Activated T-helper 17 cell treated with anti-CD3 and anti-CD28 coated beads, Interleukin-2, amount 50 U/mL, for 72 hours (primary cell): ENCODE measurements around the gene PIMREG. TPM values are rescaled to one million over a fixed set of nuclear protein-coding genes. Genes with fewer than 3 reads are reported as not detected.

ENCODE experiments used
- ATAC-seq: fragments of 150-1000 bp; cut with Tn5 transposase; replicated peaks from 2 replicates; pipeline ENCODE4 v1.10.0; 2021; ENCODE audit warnings: mild to moderate bottlenecking, moderate library complexity
- H3K27ac Mint-ChIP-seq: one replicate; pipeline ENCODE4 v1.8.0; 2022; ENCODE audit warnings: mixed read lengths
- H3K27me3 Mint-ChIP-seq: one replicate; pipeline ENCODE4 v1.8.0; 2022; ENCODE audit warnings: mixed read lengths
- H3K36me3 Mint-ChIP-seq: one replicate; pipeline ENCODE4 v1.8.0; 2022; ENCODE audit warnings: low read depth, mild to moderate bottlenecking, mixed read lengths
- H3K4me1 Mint-ChIP-seq: one replicate; pipeline ENCODE4 v1.8.0; 2022; ENCODE audit warnings: mixed read lengths
- H3K4me3 Mint-ChIP-seq: one replicate; pipeline ENCODE4 v1.8.0; 2022; ENCODE audit warnings: mild to moderate bottlenecking, mixed read lengths
- H3K9me3 Mint-ChIP-seq: one replicate; pipeline ENCODE4 v1.8.0; 2022; ENCODE audit warnings: mixed read lengths
- total RNA-seq, 2 donors: library from RNA; stranded (reverse); gene quantifications; one replicate each; pipeline ENCODE4 v1.2.3, GENCODE V29; 2022

PIMREG gene, protein sequence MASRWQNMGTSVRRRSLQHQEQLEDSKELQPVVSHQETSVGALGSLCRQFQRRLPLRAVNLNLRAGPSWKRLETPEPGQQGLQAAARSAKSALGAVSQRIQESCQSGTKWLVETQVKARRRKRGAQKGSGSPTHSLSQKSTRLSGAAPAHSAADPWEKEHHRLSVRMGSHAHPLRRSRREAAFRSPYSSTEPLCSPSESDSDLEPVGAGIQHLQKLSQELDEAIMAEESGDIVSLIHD
- total RNA-seq: 1 to 10 TPM; 5.9 to 7.4 TPM

DNA sequence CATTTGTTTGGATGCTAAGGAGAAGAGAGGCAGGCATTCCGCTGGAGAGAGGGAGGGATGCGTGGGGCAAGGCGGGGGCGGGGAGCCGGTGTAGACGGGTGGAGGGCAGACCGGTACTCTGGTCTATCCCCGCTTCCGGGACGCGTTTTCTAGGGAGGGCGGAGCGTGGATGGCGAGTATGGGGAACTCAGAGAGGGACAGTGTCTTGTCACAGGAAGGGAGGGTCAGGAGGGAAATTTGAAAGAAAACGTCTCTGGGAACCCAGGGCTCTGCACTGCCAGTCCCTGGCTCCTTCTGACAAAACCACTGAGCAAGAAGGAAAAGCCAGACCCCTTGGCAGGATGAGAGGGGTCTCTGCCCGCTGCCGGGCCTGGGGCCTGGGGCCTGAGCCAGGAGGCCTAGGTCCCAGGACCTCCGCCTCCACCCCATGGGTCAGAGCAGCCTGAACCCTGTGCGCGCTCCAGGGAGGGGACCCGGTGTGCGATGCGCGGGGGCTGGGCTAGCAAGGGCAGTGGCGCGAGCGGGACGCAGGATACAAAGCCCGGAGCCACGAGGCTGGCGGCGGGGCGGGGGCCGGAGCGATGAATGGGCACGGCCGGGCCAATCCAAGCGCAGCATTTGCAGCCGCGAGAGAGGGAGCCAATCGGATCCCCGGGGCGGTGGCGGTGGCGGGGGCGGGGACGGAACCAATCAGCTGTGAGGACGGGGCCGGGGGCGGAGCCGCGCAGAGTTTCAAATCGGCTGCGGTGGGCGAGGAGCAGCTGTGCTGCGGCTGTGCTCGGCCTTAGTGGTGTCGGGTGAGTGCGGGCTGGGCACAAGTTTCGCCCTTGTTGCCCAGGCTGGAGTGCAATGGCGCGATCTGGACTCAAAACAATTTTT is at the start of gene PIMREG:
Gene PIMREG (plus strand): TSS at position 764 of the 879 bp plus-strand sequence. CDS start 656 bp downstream, outside the sequence.
- H3K4me3 Mint-ChIP-seq: peak within 1 kb of the TSS; percentile 89
- ATAC-seq: peak; percentile 98
- no peaks in the 10 kb centered on the region for H3K36me3 Mint-ChIP-seq
- H3K27me3 Mint-ChIP-seq: peaks cover 9% of the 10 kb centered on the region
- peaks cover 14% of the 10 kb centered on the region for H3K4me1 Mint-ChIP-seq
- no peaks in the 10 kb centered on the region for H3K9me3 Mint-ChIP-seq
- peak within 1 kb of the TSS; percentile 82 for H3K27ac Mint-ChIP-seq

DNA sequence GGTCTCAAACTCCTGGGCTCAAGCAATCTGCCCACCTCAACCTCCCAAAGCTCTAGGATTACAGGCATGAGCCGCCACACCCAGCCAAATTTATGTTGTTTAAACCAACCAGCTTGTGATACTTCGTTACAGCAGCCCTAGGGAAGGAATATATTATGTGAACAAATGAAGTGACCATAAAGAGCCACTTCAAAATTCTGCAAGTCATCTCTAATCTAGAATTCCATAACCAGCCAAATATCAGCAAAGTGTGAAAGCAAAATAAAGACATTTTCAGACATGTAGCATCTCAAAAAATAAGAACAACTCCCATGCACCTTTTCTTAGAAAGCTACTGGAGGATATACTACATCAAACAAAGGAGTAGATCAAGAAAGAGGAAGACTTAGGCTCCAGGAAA is 45.3 kb upstream of the PIMREG start:
- no peaks in the 10 kb centered on the region for H3K4me1 Mint-ChIP-seq
- peaks cover 4% of the 10 kb centered on the region for H3K9me3 Mint-ChIP-seq
- peaks cover 31% of the 10 kb centered on the region for H3K27me3 Mint-ChIP-seq
- H3K4me3 Mint-ChIP-seq: no peak overlapping the region
- H3K27ac Mint-ChIP-seq: no peak overlapping the region
- H3K36me3 Mint-ChIP-seq: no peaks in the 10 kb centered on the region
- ATAC-seq: no peak

DNA sequence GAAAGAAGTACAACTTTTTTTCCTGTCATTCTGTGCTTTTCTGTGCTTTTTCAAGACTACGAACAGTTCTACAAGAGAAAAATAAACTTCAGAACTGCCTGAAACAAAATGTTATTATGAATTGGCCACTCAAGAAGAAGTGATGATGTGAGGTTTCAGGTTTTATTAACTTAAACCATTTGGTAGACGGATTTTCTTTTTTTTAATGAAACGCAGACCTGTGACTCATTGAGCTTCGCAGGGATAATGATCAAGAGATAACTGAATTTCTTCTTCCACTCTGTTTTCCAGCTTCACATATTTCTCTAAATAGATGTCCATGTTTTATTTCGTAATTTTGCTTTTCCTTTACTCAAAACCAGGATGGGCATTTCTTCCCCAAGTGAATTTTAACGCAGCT is 42.0 kb upstream of the PIMREG start:
- H3K36me3 Mint-ChIP-seq: no peaks in the 10 kb centered on the region
- H3K4me1 Mint-ChIP-seq: no peaks in the 10 kb centered on the region
- H3K27ac Mint-ChIP-seq: no peak overlapping the region
- no peak overlapping the region for H3K4me3 Mint-ChIP-seq
- H3K27me3 Mint-ChIP-seq: peaks cover 26% of the 10 kb centered on the region
- H3K9me3 Mint-ChIP-seq: peaks cover 4% of the 10 kb centered on the region
- no peak for ATAC-seq

DNA sequence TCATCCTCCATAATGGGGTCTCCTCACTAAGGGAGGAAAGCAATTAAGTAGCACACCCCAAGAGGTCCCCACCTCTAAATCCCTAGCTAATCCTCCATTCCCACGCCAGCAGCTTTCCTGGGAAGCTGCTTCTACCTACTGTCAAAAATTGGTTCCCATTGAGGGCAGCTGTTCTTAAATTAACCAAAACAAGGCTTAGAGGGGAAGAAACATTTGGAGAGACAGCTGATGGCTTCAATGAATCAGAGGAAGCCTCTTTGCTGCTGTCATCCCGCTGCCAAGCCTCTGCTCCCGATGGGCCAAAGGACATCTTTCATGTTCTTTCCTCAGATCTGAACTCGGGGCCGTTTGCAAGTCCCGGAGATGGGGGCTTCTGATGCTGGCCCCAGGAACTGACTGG is 36.0 kb upstream of the PIMREG start:
- H3K4me3 Mint-ChIP-seq: no peak overlapping the region
- H3K27ac Mint-ChIP-seq: no peak overlapping the region
- no peaks in the 10 kb centered on the region for H3K4me1 Mint-ChIP-seq
- H3K9me3 Mint-ChIP-seq: no peaks in the 10 kb centered on the region
- no peak for ATAC-seq
- H3K36me3 Mint-ChIP-seq: no peaks in the 10 kb centered on the region
- peaks cover 24% of the 10 kb centered on the region for H3K27me3 Mint-ChIP-seq

DNA sequence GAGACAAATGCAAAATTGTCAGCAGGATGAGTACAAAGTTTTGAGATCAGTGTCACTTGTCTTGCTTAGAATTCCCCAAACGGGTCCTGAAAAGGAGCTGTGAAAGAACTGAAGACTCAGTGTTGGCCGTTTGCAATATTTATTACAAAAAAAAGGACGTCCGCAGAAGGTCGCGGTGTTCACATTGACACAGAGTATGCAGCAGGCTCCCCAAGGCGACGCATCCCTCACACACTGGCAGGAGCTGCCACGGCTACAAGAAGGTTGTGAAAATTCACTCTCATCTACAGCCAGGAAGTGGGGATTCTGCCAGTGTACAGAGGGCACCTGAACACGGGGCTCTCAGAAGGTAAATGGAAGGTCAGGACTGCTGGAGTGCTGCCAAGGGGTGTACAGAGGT is 35.5 kb upstream of the PIMREG start:
- H3K36me3 Mint-ChIP-seq: no peaks in the 10 kb centered on the region
- H3K4me1 Mint-ChIP-seq: no peaks in the 10 kb centered on the region
- no peaks in the 10 kb centered on the region for H3K9me3 Mint-ChIP-seq
- H3K4me3 Mint-ChIP-seq: no peak overlapping the region
- ATAC-seq: no peak
- H3K27ac Mint-ChIP-seq: no peak overlapping the region
- peaks cover 21% of the 10 kb centered on the region for H3K27me3 Mint-ChIP-seq

DNA sequence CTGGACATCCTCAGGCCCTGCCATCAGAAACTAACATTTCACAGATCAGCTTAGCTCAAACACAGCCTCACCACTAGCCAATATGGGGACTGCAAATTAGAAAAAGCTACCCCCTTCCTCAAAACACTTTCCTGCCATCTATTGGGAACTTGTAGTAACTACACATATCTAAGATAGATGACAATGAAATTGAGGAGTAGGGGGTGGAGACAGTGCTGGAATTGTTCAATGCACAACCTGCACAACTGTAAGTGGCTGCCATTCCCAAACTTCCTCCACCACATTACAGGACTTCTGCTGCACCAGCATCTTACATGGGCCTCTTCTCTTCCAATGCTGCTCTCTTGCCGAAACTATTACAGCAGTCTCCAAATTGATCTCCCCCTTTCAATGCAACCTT is 31.2 kb upstream of the PIMREG start:
- Mint-ChIP-seq H3K9me3 (no peaks in the 10 kb centered on the region), H3K36me3 (no peaks in the 10 kb centered on the region), H3K27ac (no peak overlapping the region), H3K4me1 (no peaks in the 10 kb centered on the region), H3K4me3 (no peak overlapping the region), H3K27me3 (peaks cover 14% of the 10 kb centered on the region)
- ATAC-seq: peak; percentile 37

- Mint-ChIP-seq H3K4me1 (no peaks in the 10 kb centered on the region), H3K27me3 (peaks cover 17% of the 10 kb centered on the region), H3K9me3 (no peaks in the 10 kb centered on the region), H3K36me3 (no peaks in the 10 kb centered on the region), H3K4me3 (no peak overlapping the region), H3K27ac (no peak overlapping the region)
- ATAC-seq: no peak
Measured at GRCh38 chr17:6415616-6416015, 28.6 kb upstream of the PIMREG start.

DNA sequence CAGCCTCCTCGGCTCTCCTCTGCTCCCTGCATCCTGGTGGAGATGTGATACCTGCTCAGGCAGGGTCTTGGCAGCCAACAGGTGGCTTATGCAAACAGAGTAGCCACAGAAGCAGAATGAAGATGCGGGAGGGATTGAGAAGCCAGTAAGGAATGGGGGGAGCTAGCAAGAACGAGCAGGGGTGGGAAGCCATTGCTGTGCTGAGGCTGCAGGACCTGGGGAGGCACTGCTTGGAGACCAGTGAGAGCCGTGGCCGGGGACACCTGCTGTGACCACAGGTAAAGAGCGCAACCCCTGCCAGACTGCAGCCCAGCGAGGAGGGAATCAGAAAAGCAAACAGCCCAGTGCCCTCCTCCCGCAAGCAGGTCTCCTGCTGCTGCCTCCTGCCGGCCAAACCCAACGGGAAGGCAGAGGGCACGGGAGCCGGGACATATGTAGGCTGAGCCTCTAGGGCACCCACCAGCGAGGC is 24.0 kb upstream of the PIMREG start:
- no peak for ATAC-seq
- H3K9me3 Mint-ChIP-seq: no peaks in the 10 kb centered on the region

DNA sequence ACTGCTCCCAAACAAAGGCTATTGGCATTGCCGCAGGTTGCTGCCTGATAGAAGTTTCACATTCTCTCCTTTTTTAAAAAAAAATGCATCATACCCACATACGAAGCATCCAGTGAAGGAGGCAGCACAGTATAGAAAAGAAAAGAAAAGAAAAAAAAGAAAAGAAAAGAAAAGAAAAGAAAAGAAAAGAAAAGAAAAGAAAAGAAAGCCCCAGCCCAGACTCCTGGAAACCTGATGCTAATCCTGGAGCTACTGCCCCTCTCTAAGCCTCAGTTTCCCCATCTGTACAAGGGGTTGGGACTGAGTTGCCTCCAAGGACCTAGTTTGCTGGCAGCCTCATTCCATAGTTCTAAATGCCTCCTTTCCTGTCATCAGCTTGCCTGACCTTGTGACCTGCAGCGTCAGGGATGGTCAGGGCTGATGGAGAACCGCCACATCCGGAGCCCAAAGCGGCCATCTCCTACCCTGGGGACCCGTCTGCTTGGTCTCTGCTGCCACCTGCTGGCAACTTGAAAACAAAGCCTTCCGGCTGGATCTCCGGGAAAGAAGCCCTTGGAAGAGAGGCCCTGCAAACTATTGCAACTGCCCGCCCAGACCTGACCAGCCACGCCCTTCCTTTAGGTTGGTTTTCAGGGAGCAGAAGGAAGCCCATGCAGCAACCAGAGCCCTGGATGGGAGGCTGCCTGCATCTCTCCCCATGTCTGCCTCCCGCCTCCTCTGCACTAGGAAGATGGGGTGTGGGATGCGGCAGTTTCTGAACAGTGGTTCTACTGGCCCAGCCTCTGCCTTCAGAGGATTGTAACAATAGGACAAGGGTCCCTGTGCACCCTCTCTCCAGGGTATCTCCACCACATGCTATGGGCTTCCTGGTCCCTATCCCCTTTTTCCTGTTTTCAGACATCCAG is 22.3 kb upstream of the PIMREG start:
- Mint-ChIP-seq H3K27me3 (peaks cover 13% of the 10 kb centered on the region), H3K27ac (no peak overlapping the region)

More for the DNA sequence above, 24.0 kb upstream of the PIMREG start:
- no peaks in the 10 kb centered on the region for H3K36me3 Mint-ChIP-seq
- no peak overlapping the region for H3K27ac Mint-ChIP-seq
- H3K27me3 Mint-ChIP-seq: peaks cover 14% of the 10 kb centered on the region
- H3K4me1 Mint-ChIP-seq: no peaks in the 10 kb centered on the region
- no peak overlapping the region for H3K4me3 Mint-ChIP-seq

DNA sequence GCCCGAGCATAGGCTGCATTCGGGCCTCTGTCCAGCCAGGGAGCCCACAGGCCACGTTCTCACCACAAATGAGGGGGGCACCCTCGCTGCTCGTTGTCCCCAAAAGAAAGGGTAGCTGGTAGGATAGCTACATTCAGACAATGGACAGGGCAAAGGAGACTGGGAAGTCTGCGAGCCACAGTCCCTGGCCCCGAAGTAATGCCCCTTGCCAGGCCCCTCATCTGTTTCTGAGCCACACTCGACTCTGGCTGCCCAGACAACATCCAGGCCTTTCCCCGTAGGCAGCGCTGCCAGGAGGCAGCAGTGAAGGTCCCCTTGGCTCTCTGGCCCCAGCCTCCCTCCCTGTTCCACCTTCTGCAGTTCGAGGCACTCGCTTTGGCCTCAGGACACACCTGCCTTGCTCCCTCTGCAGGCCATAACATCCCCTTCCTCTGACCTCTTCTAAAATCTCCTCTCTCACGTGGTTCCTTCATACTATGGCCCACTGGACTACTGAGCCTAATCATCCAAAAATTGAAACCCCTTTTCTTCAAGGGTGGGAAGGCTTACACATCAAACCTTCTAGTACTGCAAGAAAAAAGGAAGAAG is 21.5 kb upstream of the PIMREG start:
- Mint-ChIP-seq H3K9me3 (no peaks in the 10 kb centered on the region), H3K36me3 (no peaks in the 10 kb centered on the region), H3K27ac (no peak overlapping the region), H3K27me3 (peaks cover 13% of the 10 kb centered on the region), H3K4me3 (no peak overlapping the region), H3K4me1 (peaks cover 9% of the 10 kb centered on the region)
- ATAC-seq: no peak

More for the DNA sequence above, 22.3 kb upstream of the PIMREG start:
- Mint-ChIP-seq H3K9me3 (no peaks in the 10 kb centered on the region), H3K4me3 (no peak overlapping the region), H3K36me3 (no peaks in the 10 kb centered on the region), H3K4me1 (peaks cover 1% of the 10 kb centered on the region)
- peak; percentile 92 for ATAC-seq

DNA sequence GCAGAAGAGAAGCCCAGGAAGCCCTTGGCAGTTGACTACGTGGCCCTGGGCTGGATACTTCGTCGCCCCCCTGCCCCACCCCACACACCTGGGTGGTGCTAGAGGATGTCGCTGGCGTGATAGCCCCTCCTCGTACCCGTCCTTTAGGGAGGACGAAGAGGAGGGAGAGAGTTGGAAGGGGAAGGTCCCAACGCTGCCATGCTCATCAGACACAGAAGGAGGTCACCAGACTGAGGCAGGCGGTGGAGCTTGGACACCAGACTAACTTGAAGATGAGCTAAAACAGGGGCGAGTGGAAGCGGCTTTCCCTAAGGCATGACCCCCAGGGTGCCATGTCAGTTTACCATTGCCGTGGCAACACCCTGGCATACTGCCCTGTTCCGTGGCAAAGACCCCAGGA is 20.3 kb upstream of the PIMREG start:
- ATAC-seq: no peak
- no peak overlapping the region for H3K27ac Mint-ChIP-seq
- H3K27me3 Mint-ChIP-seq: peaks cover 13% of the 10 kb centered on the region
- H3K4me1 Mint-ChIP-seq: peaks cover 9% of the 10 kb centered on the region
- no peak overlapping the region for H3K4me3 Mint-ChIP-seq
- H3K36me3 Mint-ChIP-seq: no peaks in the 10 kb centered on the region
- H3K9me3 Mint-ChIP-seq: no peaks in the 10 kb centered on the region

GRCh38 chr17:6425407-6425806 is 18.8 kb upstream of the PIMREG start:
- ATAC-seq: no peak
- H3K27ac Mint-ChIP-seq: no peak overlapping the region

GRCh38 chr17:6426356-6427101 is 17.7 kb upstream of the PIMREG start:
- no peaks in the 10 kb centered on the region for H3K36me3 Mint-ChIP-seq
- H3K27me3 Mint-ChIP-seq: peaks cover 12% of the 10 kb centered on the region
- H3K4me1 Mint-ChIP-seq: peaks cover 9% of the 10 kb centered on the region
- ATAC-seq: no peak
- peaks cover 8% of the 10 kb centered on the region for H3K9me3 Mint-ChIP-seq
- H3K27ac Mint-ChIP-seq: no peak overlapping the region
- H3K4me3 Mint-ChIP-seq: no peak overlapping the region

More at GRCh38 chr17:6425407-6425806, 18.8 kb upstream of the PIMREG start:
- H3K36me3 Mint-ChIP-seq: no peaks in the 10 kb centered on the region
- peaks cover 9% of the 10 kb centered on the region for H3K4me1 Mint-ChIP-seq
- H3K9me3 Mint-ChIP-seq: peaks cover 5% of the 10 kb centered on the region
- H3K27me3 Mint-ChIP-seq: peaks cover 13% of the 10 kb centered on the region
- H3K4me3 Mint-ChIP-seq: no peak overlapping the region
